Body of pancreas (tissue), 4 donors: Measurements from ENCODE around the gene USP48. TPM values are rescaled to one million over a fixed set of nuclear protein-coding genes. Genes with fewer than 3 reads are reported as not detected.
"Not testable (repeated sequence)": the region's sequence is repeated elsewhere in the genome, so short reads cannot be mapped to it uniquely, and the experiment has no call there.

ENCODE experiments used
- ATAC-seq: fragments of 150-250 bp; one replicate; pipeline ENCODE4 v1.9.1; 2016
- DNase-seq, 4 donors: peaks; one replicate each; pipeline ENCODE4 v3.0.0-alpha.2; 2019
- H3K27ac ChIP-seq, 4 donors: fragments of 200-600 bp; sonication (generic); 1 replicate in 3 of 4; 2 replicates in 1 of 4; pipeline versions ENCODE4 v1.5.1 to v1.6.1; 2016 to 2019; ENCODE audit warnings: mild to moderate bottlenecking in 1 of 4, mixed read lengths in 1 of 4, moderate library complexity in 1 of 4
- H3K27me3 ChIP-seq, 2 donors: fragments of 200-600 bp; sonication (generic); one replicate each; pipeline ENCODE4 v1.6.0; 2016; ENCODE audit warnings: mild to moderate bottlenecking in 1 of 2
- H3K36me3 ChIP-seq, 2 donors: fragments of 200-600 bp; sonication (generic); replicated peaks in 1 of 2; 2 replicates each; pipeline ENCODE4 v1.5.1; 2016; ENCODE audit warnings: low read depth in 2 of 2; ENCODE audit not compliant: insufficient read depth in 1 of 2
- H3K4me1 ChIP-seq: fragments of 200-600 bp; sonication (generic); one replicate; pipeline ENCODE4 v1.6.0; 2016
- H3K4me3 ChIP-seq, 2 donors: fragments of 200-600 bp; sonication (generic); 1 replicate in 1 of 2; 2 replicates in 1 of 2; pipeline ENCODE4 v1.5.1; 2016 to 2019
- H3K9me3 ChIP-seq, 3 donors: fragments of 200-600 bp; sonication (generic); 1 replicate in 2 of 3; 2 replicates in 1 of 3; pipeline ENCODE4 v1.5.1; 2016
- POLR2A ChIP-seq, 3 donors: fragments of 450-650 bp; IDR thresholded peaks; one replicate each; pipeline ENCODE4 v1.6.1; 2016; ENCODE audit warnings: antibody characterized with exemption in 3 of 3, mild to moderate bottlenecking in 2 of 3
- WGBS, 2 donors: methylation state at CpG; one replicate each; pipeline ENCODE4 v1.1.5; 2017; 5-methylcytosine and 5-hydroxymethylcytosine counted together
- intact Hi-C: fragments of 100-400 bp; cut with DNase I; formaldehyde crosslinking; loops from one replicate; pipeline ENCODE4 v1.15.1; 2023
- total RNA-seq, 2 donors: library from RNA; depleted of rRNA; stranded (reverse); fragments of >200 nt; gene quantifications; one replicate each; pipeline ENCODE4 v1.1.0, GENCODE V29; 2016
- TF ChIP-seq, protein P1 (sequence below), 7 experiments: fragments of 450-650 bp in 4 of 7; fragments of 200-600 bp in 3 of 7; sonication (generic) in 3 of 7; IDR thresholded peaks; one replicate each; pipeline ENCODE4 v1.5.1; 2016 to 2019; ENCODE audit warnings: antibody characterized with exemption in 7 of 7

USP48 gene
- total RNA-seq, 2 donors from 2014 or later, result 25.4 to 72.9 TPM

DNA sequence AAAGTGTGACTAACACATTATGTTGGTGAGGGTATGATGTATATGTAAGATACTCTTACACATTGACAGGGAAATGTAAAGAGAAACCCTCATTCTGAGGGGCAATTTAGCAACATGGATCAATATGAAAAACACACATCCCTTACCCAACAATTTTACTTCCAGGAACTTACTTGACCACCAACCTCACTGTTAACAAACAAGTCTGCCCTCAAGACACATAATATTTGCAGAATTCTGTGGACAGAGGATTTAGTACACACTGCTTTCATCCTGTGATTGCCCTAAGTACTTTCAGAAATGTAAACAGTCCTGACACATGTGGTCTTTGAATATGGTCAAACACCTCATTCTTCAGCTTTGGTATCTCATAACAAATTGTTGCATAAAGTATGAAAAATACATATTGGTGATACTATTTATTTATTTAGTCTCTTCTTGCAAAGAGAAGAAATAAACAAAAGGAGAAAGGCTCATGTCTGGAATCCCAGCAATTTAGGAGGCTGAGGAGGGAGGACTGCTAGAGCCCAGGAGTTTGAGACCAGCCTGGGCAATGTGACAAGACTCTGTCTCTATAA is 6.9 kb downstream of the USP48 start:
- Histone ChIP-seq H3K4me1 (peaks cover 5% of the 10 kb centered on the region), H3K27ac (peak overlapping the region in 1 of 4 donors; percentile 6), H3K9me3 (no peaks in the 10 kb centered on the region), H3K36me3 (no peaks in the 10 kb centered on the region), H3K4me3 (no peak overlapping the region), H3K27me3 (no peaks in the 10 kb centered on the region)
- ATAC-seq (no peak), DNase-seq (no peak)
- TF ChIP-seq, protein P1, sequence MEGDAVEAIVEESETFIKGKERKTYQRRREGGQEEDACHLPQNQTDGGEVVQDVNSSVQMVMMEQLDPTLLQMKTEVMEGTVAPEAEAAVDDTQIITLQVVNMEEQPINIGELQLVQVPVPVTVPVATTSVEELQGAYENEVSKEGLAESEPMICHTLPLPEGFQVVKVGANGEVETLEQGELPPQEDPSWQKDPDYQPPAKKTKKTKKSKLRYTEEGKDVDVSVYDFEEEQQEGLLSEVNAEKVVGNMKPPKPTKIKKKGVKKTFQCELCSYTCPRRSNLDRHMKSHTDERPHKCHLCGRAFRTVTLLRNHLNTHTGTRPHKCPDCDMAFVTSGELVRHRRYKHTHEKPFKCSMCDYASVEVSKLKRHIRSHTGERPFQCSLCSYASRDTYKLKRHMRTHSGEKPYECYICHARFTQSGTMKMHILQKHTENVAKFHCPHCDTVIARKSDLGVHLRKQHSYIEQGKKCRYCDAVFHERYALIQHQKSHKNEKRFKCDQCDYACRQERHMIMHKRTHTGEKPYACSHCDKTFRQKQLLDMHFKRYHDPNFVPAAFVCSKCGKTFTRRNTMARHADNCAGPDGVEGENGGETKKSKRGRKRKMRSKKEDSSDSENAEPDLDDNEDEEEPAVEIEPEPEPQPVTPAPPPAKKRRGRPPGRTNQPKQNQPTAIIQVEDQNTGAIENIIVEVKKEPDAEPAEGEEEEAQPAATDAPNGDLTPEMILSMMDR (IDR thresholded peaks at IDR 0.05), result no peak
- TF ChIP-seq POLR2A (IDR thresholded peaks at IDR 0.05), result no peak
- intact Hi-C loops, result no loop called here

DNA sequence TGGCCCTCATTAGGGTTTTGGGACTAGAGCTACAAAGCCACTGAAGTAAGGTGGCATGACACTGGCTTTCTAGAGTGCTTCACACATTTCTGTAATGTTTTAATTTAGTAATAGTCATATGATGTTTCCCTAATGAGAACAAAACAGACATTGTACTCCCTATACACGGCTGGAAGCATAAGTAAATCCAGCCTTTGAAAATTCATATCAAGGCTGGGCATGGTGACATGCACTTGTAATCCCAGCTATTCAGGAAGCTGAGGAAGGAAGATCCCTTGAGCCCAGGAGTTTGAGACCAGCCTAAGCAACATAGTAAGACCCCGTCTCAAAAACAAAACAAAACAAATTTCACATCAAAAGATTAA is 7.4 kb downstream of the USP48 start:
- peak overlapping the region in 1 of 4 donors; percentile 6 for H3K27ac ChIP-seq
- TF ChIP-seq, protein P1 (IDR thresholded peaks at IDR 0.05), result no peak
- no peak for TF ChIP-seq POLR2A (IDR thresholded peaks at IDR 0.05)
- no peaks in the 10 kb centered on the region for H3K36me3 ChIP-seq
- peaks cover 5% of the 10 kb centered on the region for H3K4me1 ChIP-seq
- H3K27me3 ChIP-seq, result no peaks in the 10 kb centered on the region
- DNase-seq (no peak), ATAC-seq (no peak)
- H3K4me3 ChIP-seq, result no peak overlapping the region
- 47 to 60% methylated on average over 2 of the region's 2 CpGs for WGBS, 2 donors
- intact Hi-C loops, result no loop called here
- no peaks in the 10 kb centered on the region for H3K9me3 ChIP-seq

DNA sequence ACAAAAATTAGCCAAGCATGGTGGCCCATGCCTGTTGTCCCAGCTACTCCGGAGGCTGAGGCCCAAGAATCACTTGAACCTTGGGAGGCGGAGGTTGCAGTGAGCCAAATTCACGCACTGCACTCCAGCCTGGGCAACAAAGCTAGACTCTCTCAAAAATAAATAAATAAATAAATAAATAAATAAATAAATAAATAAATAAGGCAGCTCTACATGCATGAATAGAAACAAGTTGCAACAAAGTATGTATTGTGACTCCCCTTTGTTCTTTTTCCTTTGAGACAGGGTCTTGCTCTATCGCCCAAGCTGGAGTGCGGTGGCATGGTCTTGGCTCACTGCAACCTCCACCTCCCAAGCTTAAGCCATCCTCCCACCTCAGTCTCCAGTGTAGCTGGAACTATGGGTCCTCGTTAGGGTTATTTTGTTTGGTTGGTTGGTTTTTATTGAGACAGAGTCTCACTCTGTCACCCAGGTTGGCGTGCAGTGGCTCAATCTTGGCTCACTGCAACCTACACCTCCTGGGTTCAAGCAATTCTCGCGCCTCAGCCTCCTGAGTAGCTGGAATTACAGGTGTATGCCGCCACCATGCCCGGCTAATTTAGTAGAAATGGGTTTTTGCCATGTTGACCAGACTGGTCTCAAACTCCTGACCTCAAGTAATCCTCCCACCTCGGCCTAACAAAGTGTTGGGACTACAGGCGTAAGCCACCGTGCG is 8.0 kb downstream of the USP48 start:
- H3K27ac ChIP-seq, result peak overlapping the region in 1 of 4 donors; percentile 6
- no peaks in the 10 kb centered on the region for H3K36me3 ChIP-seq
- no peaks in the 10 kb centered on the region for H3K27me3 ChIP-seq
- DNase-seq (no peak), ATAC-seq (no peak)
- 93 to 94% methylated on average over 7 to 15 of the region's 15 CpGs for WGBS, 2 donors
- peaks cover 5% of the 10 kb centered on the region for H3K4me1 ChIP-seq
- TF ChIP-seq, protein P1 (IDR thresholded peaks at IDR 0.05), result no peak
- no peak for TF ChIP-seq POLR2A (IDR thresholded peaks at IDR 0.05)
- H3K9me3 ChIP-seq, result no peaks in the 10 kb centered on the region
- H3K4me3 ChIP-seq, result no peak overlapping the region
- intact Hi-C loops, result no loop called here

DNA sequence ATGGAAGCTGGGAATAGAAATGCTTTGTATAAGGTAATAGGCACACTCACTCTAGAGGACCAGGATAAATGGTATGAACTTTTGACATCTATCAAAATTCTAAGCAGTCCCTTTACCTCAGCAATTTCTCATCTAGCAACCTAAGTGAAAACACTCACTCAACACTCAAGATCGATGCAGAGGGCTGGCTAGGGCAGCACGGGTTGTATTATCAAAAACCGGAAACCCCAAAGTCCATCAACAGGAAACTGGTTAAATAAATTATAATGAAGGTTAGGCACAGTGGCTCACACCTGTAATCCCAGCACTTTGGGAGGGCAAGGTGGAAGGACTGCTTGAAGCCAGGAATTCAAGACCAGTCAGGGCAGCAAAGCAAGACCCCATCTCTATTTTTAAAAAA is 9.4 kb downstream of the USP48 start:
- Histone ChIP-seq H3K27me3 (no peaks in the 10 kb centered on the region), H3K9me3 (no peaks in the 10 kb centered on the region), H3K4me3 (no peak overlapping the region), H3K4me1 (peaks cover 7% of the 10 kb centered on the region), H3K27ac (peak overlapping the region in 1 of 4 donors; percentile 32), H3K36me3 (no peaks in the 10 kb centered on the region)
- WGBS, 2 donors, result 36% methylated on average over 3 of the region's 3 CpGs
- TF ChIP-seq, protein P1 (IDR thresholded peaks at IDR 0.05), result no peak
- no peak for TF ChIP-seq POLR2A (IDR thresholded peaks at IDR 0.05)
- no peak for ATAC-seq
- intact Hi-C loops, result no loop called here
- DNase-seq, result no peak

DNA sequence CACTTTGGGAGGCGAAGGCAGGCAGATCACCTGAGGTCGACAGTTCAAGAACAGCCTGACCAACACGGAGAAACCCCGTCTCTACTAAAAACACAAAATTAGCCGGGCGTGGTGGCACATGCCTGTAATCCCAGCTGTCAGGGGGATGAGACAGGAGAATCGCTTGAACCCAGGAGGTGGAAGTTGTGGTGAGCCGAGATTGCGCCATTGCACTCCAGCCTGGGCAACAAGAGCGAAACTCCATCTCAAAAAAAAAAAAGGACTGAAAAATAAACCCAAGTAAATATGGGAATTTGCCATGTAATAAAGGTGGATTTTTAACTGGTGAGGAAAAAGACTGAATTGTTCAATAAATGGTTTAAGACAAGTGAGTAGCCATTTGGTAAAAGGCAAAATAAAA is 11.3 kb downstream of the USP48 start:
- intact Hi-C loops, DNase-seq, ATAC-seq: not testable (repeated sequence)

DNA sequence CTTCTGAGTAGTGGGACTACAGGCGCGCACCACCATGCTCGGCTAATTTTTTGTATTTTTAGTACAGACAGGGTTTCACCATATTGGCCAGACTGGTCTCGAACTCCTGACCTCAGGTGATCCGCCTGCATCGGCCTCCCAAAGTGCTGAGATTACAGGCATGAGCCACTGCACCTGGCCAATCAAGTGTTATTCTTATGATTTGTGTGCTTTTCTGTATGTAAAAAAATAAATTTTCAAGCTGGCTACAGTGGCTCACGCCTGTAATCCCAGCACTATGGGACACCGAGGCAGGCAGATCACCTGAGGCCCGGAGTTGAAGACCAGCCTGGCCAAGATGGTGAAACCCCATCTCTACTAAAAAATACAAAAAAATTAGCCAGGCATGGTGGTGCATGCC is 12.3 kb downstream of the USP48 start:
- ATAC-seq, DNase-seq, H3K4me3 ChIP-seq, H3K36me3 ChIP-seq, H3K9me3 ChIP-seq, H3K27me3 ChIP-seq, H3K27ac ChIP-seq, intact Hi-C loops: not testable (repeated sequence)
- H3K4me1 ChIP-seq, result peaks cover 23% of the 10 kb centered on the region
- 90 to 95% methylated on average over 9 of the region's 9 CpGs for WGBS, 2 donors

More for the DNA sequence above, 11.3 kb downstream of the USP48 start:
- not testable (repeated sequence) for H3K27ac ChIP-seq, H3K27me3 ChIP-seq, H3K4me3 ChIP-seq, H3K36me3 ChIP-seq, H3K9me3 ChIP-seq
- peaks cover 16% of the 10 kb centered on the region for H3K4me1 ChIP-seq
- WGBS, 2 donors, result 71 to 88% methylated on average over 10 of the region's 10 CpGs
